ENCODE results near the gene ADAMTS17. TPM values are rescaled to one million over a fixed set of nuclear protein-coding genes. Genes with fewer than 3 reads are reported as not detected.

Gene ADAMTS17
- total RNA-seq, 4 donors from 2014 or later = 5.0 to 16.2 (median 11.6) TPM

GRCh38 chr15:100285641-100286295, 56.0 kb downstream of the ADAMTS17 start:
- Histone ChIP-seq H3K9me3 (no peaks in the 10 kb centered on the region), H3K36me3 (no peaks in the 10 kb centered on the region), H3K27ac (peak overlapping the region; percentile 1 to 37 (median 26)), H3K27me3 (no peaks in the 10 kb centered on the region), H3K4me1 (peaks cover 12 to 19% of the 10 kb centered on the region in 2 donors), H3K4me3 (no peak overlapping the region)
- TF ChIP-seq CTCF (IDR thresholded peaks at IDR 0.05 in 4 of 5, conservative IDR thresholded peaks at IDR 0.05 in 1 of 5) (no peak), POLR2A (IDR thresholded peaks at IDR 0.05) (no peak)
- intact Hi-C loops (cut with DNase I; ENCODE audit: low total_unique reads) = no loop called here
- in situ Hi-C loops (cut with MboI; ENCODE audit: low sequenced_read_pairs in 4 of 4) = no loop called here
- DNase-seq (no peak), ATAC-seq (no peak)

DNA sequence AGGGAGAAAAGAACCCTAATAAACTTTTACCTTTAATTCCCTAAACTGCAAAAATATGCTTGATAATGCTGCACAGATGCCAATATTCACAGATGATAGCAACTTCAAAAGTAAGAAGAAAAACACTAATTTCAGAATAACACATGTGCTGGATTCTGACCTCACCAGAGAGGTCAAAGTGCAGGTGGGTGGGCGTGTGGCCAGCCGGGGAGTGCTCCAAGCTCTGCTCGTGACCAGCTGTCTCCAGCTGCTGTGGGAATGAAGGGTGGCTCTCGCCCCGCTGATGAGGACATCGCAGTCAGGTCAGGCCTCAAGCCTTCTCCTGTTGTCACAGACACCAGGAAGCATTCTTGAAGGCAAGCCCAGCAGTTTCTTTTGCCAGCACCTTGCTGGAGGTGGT, 57.1 kb downstream of the ADAMTS17 start:
- no peak for TF ChIP-seq CTCF (IDR thresholded peaks at IDR 0.05 in 4 of 5, conservative IDR thresholded peaks at IDR 0.05 in 1 of 5)
- no peak for TF ChIP-seq POLR2A (IDR thresholded peaks at IDR 0.05)
- Histone ChIP-seq H3K27ac (peak overlapping the region; percentile 26 to 65 (median 56)), H3K4me1 (peaks cover 12 to 19% of the 10 kb centered on the region in 2 donors), H3K9me3 (no peaks in the 10 kb centered on the region), H3K27me3 (no peaks in the 10 kb centered on the region), H3K36me3 (no peaks in the 10 kb centered on the region), H3K4me3 (no peak overlapping the region)
- peak; percentile 77 to 85 for ATAC-seq
- intact Hi-C loops (cut with DNase I; ENCODE audit: low total_unique reads) = no loop called here
- in situ Hi-C loops (cut with MboI; ENCODE audit: low sequenced_read_pairs in 4 of 4) = no loop called here
- peak; percentile 73 to 81 for DNase-seq

DNA sequence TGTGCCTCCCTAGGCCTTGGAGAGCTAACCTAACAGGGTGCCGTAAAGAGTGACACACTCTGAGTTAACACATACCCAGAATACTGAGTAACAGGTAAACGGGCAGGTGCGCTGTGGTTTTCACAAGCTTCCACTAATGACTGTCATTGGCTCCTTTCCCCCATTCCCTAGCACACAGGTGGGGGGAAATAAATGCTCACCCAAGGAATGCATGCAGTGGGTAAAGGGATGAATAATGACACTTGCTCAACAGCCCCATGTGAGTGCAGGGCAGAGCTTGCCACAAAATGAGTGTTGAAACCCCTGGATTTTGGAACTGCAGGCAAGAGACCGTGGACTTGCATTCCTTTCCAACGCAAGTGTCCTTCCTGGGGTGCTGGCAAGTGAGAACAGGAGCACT, 57.6 kb downstream of the ADAMTS17 start:
- TF ChIP-seq CTCF (IDR thresholded peaks at IDR 0.05 in 4 of 5, conservative IDR thresholded peaks at IDR 0.05 in 1 of 5) (no peak), POLR2A (IDR thresholded peaks at IDR 0.05) (no peak)
- Histone ChIP-seq H3K27ac (peak overlapping the region in 3 of 4 donors; percentile 49 to 65 (median 64)), H3K4me3 (no peak overlapping the region), H3K27me3 (no peaks in the 10 kb centered on the region), H3K9me3 (no peaks in the 10 kb centered on the region), H3K4me1 (peaks cover 12 to 19% of the 10 kb centered on the region in 2 donors), H3K36me3 (no peaks in the 10 kb centered on the region)
- intact Hi-C loops (cut with DNase I; ENCODE audit: low total_unique reads) (no loop called here), in situ Hi-C loops (cut with MboI; ENCODE audit: low sequenced_read_pairs in 4 of 4) (no loop called here)
- DNase-seq (peak in 1 of 2 donors; percentile 51), ATAC-seq (peak; percentile 63 to 70)

GRCh38 chr15:100281096-100281917, 60.5 kb downstream of the ADAMTS17 start:
- Histone ChIP-seq H3K4me1 (peaks cover 12% of the 10 kb centered on the region in 2 donors), H3K27ac (no peak overlapping the region), H3K27me3 (no peaks in the 10 kb centered on the region), H3K36me3 (no peaks in the 10 kb centered on the region), H3K9me3 (no peaks in the 10 kb centered on the region), H3K4me3 (no peak overlapping the region)
- DNase-seq = no peak
- no peak for ATAC-seq
- TF ChIP-seq CTCF (IDR thresholded peaks at IDR 0.05 in 4 of 5, conservative IDR thresholded peaks at IDR 0.05 in 1 of 5) = no peak
- TF ChIP-seq POLR2A (IDR thresholded peaks at IDR 0.05) = no peak
- in situ Hi-C loops (cut with MboI; ENCODE audit: low sequenced_read_pairs in 4 of 4) (no loop called here), intact Hi-C loops (cut with DNase I; ENCODE audit: low total_unique reads) (no loop called here)
